IMR-90 (cell line): ENCODE data around the gene HNMT. TPM values are rescaled to one million over a fixed set of nuclear protein-coding genes. Genes with fewer than 3 reads are reported as not detected.

ENCODE experiments used
- ATAC-seq: fragments of 200-7000 bp; cut with Tn5 transposase; 2 replicates; pipeline ENCODE4 v1.9.1; 2020; ENCODE audit warnings: low read depth, mild to moderate bottlenecking, moderate library complexity
- BruUV-seq: library from RNA; stranded (reverse); fragments of 400-500 nt; replicated peaks from 2 replicates; lab custom pipeline; 2021; lab: Mats Ljungman, UMichigan
- CTCF ChIA-PET: fragments of 300-600 bp; formaldehyde crosslinking; extraction: SDS; loops from one replicate; lab custom pipeline; 2021; ENCODE audit warnings: antibody characterized with exemption; lab: Yijun Ruan, JAX
- POLR2A ChIA-PET: fragments of 300-600 bp; sonication (Branson Sonifier 250); formaldehyde crosslinking; loops from one replicate; lab custom pipeline; 2022; ENCODE audit warnings: antibody characterized with exemption; ENCODE audit not compliant: unreplicated experiment; lab: Charles Lee
- DNase-seq: peaks from one replicate; pipeline ENCODE4 v3.0.0; 2013
- H2AFZ ChIP-seq: replicated peaks from 2 replicates; pipeline ENCODE3; 2013; ENCODE audit warnings: low read length, mild to moderate bottlenecking; ENCODE audit not compliant: poor library complexity
- H2AK5ac ChIP-seq: 2 replicates; pipeline ENCODE4 v1.6.1; 2013; ENCODE audit warnings: low read depth, low read length, inconsistent platforms
- H2AK9ac ChIP-seq: replicated peaks from 2 replicates; pipeline ENCODE3; 2013; ENCODE audit warnings: mild to moderate bottlenecking, low read depth, low read length, moderate library complexity; ENCODE audit not compliant: poor library complexity
- H2BK120ac ChIP-seq: 2 replicates; pipeline ENCODE4 v1.6.1; 2013; ENCODE audit warnings: low read depth, low read length, inconsistent platforms
- H2BK15ac ChIP-seq: 3 replicates; pipeline ENCODE4 v1.6.1; 2013; ENCODE audit warnings: low read depth, low read length, inconsistent platforms
- H2BK20ac ChIP-seq: 2 replicates; pipeline ENCODE4 v1.6.1; 2013; ENCODE audit warnings: low read depth, mild to moderate bottlenecking, inconsistent platforms, low read length, moderate library complexity
- H2BK5ac ChIP-seq: 2 replicates; pipeline ENCODE4 v1.6.1; 2013; ENCODE audit warnings: mild to moderate bottlenecking, low read depth, low read length, inconsistent platforms; ENCODE audit not compliant: poor library complexity, severe bottlenecking
- H3K14ac ChIP-seq: replicated peaks from 2 replicates; pipeline ENCODE4 v1.6.1; 2013; ENCODE audit warnings: low read depth, low read length, inconsistent platforms
- H3K18ac ChIP-seq: 2 replicates; pipeline ENCODE4 v1.6.1; 2013; ENCODE audit warnings: low read depth, low read length, control low read depth
- H3K23ac ChIP-seq: 2 replicates; pipeline ENCODE4 v1.6.1; 2013; ENCODE audit warnings: low read depth, low read length, inconsistent platforms
- H3K27ac ChIP-seq: 2 replicates; pipeline ENCODE4 v1.5.1; 2013; ENCODE audit warnings: mild to moderate bottlenecking, control low read depth, low read length; ENCODE audit not compliant: insufficient read depth
- H3K27me3 ChIP-seq: 2 replicates; pipeline ENCODE4 v1.6.1; 2013; ENCODE audit warnings: low read length; ENCODE audit not compliant: control insufficient read depth, insufficient read depth
- H3K36me3 ChIP-seq: 2 replicates; pipeline ENCODE4 v1.6.1; 2013; ENCODE audit warnings: low read length, mixed read lengths; ENCODE audit not compliant: control insufficient read depth, insufficient read depth
- H3K4ac ChIP-seq: 2 replicates; pipeline ENCODE4 v1.6.1; 2013; ENCODE audit warnings: low read depth, low read length, inconsistent platforms
- H3K4me1 ChIP-seq: 2 replicates; pipeline ENCODE4 v1.6.1; 2013; ENCODE audit warnings: low read length, mixed read lengths; ENCODE audit not compliant: control insufficient read depth, insufficient read depth
- H3K4me2 ChIP-seq: 2 replicates; pipeline ENCODE4 v1.6.1; 2013; ENCODE audit warnings: low read depth, mild to moderate bottlenecking, control low read depth, low read length, moderate library complexity
- H3K4me3 ChIP-seq: 2 replicates; pipeline ENCODE4 v1.5.1; 2013; ENCODE audit warnings: low read depth, mild to moderate bottlenecking, control low read depth, low read length, moderate library complexity; ENCODE audit not compliant: insufficient read depth
- H3K56ac ChIP-seq: 2 replicates; pipeline ENCODE4 v1.6.1; 2013; ENCODE audit warnings: low read length, inconsistent platforms; ENCODE audit not compliant: insufficient read depth; ENCODE audit errors: extremely low read depth
- H3K79me1 ChIP-seq, 2 experiments: 2 replicates each; pipeline ENCODE4 v1.6.1; 2013; ENCODE audit warnings: low read length in 2 of 2, inconsistent platforms in 1 of 2, low read depth in 1 of 2
- H3K9ac ChIP-seq: 2 replicates; pipeline ENCODE4 v1.6.1; 2013; ENCODE audit warnings: low read depth, low read length, control low read depth
- H3K9me1 ChIP-seq: 2 replicates; pipeline ENCODE4 v1.6.1; 2013; ENCODE audit warnings: low read length, inconsistent platforms; ENCODE audit not compliant: insufficient read depth
- H3K9me3 ChIP-seq: 2 replicates; pipeline ENCODE4 v1.6.1; 2013; ENCODE audit warnings: low read length; ENCODE audit not compliant: control insufficient read depth, insufficient read depth
- H4K20me1 ChIP-seq: 2 replicates; pipeline ENCODE4 v1.6.1; 2013; ENCODE audit warnings: low read length, inconsistent platforms; ENCODE audit not compliant: insufficient read depth
- H4K5ac ChIP-seq: 2 replicates; pipeline ENCODE4 v1.6.1; 2013; ENCODE audit warnings: mild to moderate bottlenecking, low read depth, low read length, control low read depth
- H4K8ac ChIP-seq, 2 experiments: 2 replicates each; pipeline ENCODE4 v1.6.1; 2013; ENCODE audit warnings: low read depth in 2 of 2, low read length in 2 of 2, control low read depth in 1 of 2, inconsistent platforms in 1 of 2
- H4K91ac ChIP-seq: 2 replicates; pipeline ENCODE4 v1.6.1; 2013; ENCODE audit warnings: low read depth, low read length, inconsistent platforms; ENCODE audit not compliant: insufficient read depth
- MAFK ChIP-seq: IDR thresholded peaks from 2 replicates; pipeline ENCODE4 v1.6.1; 2012; ENCODE audit warnings: low read depth, low read length, improper control_type of control experiment
- RAD21 ChIP-seq: IDR thresholded peaks from 2 replicates; pipeline ENCODE4 v1.6.1; 2012; ENCODE audit warnings: low read length, improper control_type of control experiment
- RCOR1 ChIP-seq: IDR thresholded peaks from 2 replicates; pipeline ENCODE4 v1.6.1; 2012; ENCODE audit warnings: mild to moderate bottlenecking, low read length, improper control_type of control experiment; ENCODE audit not compliant: insufficient replicate concordance
- RFX5 ChIP-seq: IDR thresholded peaks from 2 replicates; pipeline ENCODE4 v1.8.0; 2012; ENCODE audit warnings: low read depth, mild to moderate bottlenecking, low read length, moderate library complexity
- SMC3 ChIP-seq: fragments of 150-350 bp; IDR thresholded peaks from 2 replicates; pipeline ENCODE4 v1.6.1; 2016; ENCODE audit warnings: low read depth, mild to moderate bottlenecking, antibody characterized with exemption, low read length, moderate library complexity
- WGBS, 2 experiments: methylation state at CpG; one replicate each; pipeline versions ENCODE4 v1.1.5 to v1.1.7; 2013; ENCODE audit warnings: missing lambda C conversion rate in 2 of 2; ENCODE audit not compliant: insufficient read length in 1 of 2; ENCODE audit errors: extremely low coverage in 2 of 2; 5-methylcytosine and 5-hydroxymethylcytosine counted together
- dilution Hi-C: fragments of 300-500 bp; cut with HindIII; formaldehyde crosslinking; loops from one replicate; pipeline ENCODE4 v1.14.3; 2018; ENCODE audit warnings: low sequenced_read_pairs; ENCODE audit not compliant: unreplicated experiment
- in situ Hi-C: fragments of 300-500 bp; cut with MboI; formaldehyde crosslinking; loops from 3 replicates; pipeline ENCODE4 v1.14.3; 2019; ENCODE audit warnings: low sequenced_read_pairs, inconsistent platforms, mixed read lengths
- intact Hi-C: fragments of 100-400 bp; cut with micrococcal nuclease; formaldehyde crosslinking; loops from 2 replicates; pipeline ENCODE4 v1.10.0; 2022
- polyA plus RNA-seq, 3 experiments: library from polyadenylated mRNA; depleted of rRNA; stranded (reverse); fragments of >200 nt; gene quantifications; 2 replicates each; pipeline ENCODE4 v1.2.3, GENCODE V29; 2012; ENCODE audit warnings: low replicate concordance in 1 of 3
- total RNA-seq: library from RNA; depleted of rRNA; stranded (reverse); fragments of >200 nt; gene quantifications from 2 replicates; pipeline ENCODE4 v1.2.3, GENCODE V29; 2012
- TF ChIP-seq, protein P1 (sequence below): fragments of 150-350 bp; IDR thresholded peaks from 2 replicates; pipeline ENCODE4 v1.6.1; 2016; ENCODE audit warnings: low read depth, mild to moderate bottlenecking, low read length, moderate library complexity, borderline replicate concordance
- TF ChIP-seq, protein P2 (sequence below): fragments of 150-350 bp; IDR thresholded peaks from 2 replicates; pipeline ENCODE4 v1.6.1; 2017; ENCODE audit warnings: mild to moderate bottlenecking, antibody characterized with exemption, low read length, low read depth

Gene HNMT
- total and polyA plus RNA-seq, 2 of the 4 experiments (the other 2 are of a cell fraction): 6.4 to 14.2 TPM

DNA sequence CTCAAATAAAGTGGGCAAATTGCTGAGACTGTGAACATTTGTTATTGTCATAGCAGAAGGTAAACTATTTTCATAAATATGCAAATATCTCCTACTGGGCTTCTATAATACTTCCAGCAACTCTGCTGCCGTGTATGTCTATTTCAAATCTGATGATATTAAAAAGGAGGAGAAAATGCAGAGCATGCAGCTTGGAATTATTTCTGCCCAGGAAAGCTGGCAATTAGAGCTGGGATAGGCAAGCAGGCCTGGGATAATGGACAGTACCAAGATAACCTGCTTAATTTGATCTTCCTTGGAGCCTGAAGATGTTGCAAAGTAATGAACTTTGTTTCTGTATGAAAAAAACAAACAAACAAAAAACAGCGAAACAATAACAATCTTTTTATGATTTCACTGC lies 72.8 kb downstream of the HNMT start:
- no peak overlapping the region for H2BK5ac ChIP-seq
- no peak overlapping the region for H2BK120ac ChIP-seq
- no peak overlapping the region for H3K18ac ChIP-seq
- no peak overlapping the region for H3K23ac ChIP-seq
- no CpG with 5 or more reads among the region's 2 CpGs for WGBS, 2 experiments
- no peak overlapping the region for H2BK15ac ChIP-seq
- H3K9me3 ChIP-seq: no peaks in the 10 kb centered on the region
- no peak overlapping the region for H2AK9ac ChIP-seq
- H4K5ac ChIP-seq: no peak overlapping the region
- no peak overlapping the region for H3K14ac ChIP-seq
- no peak overlapping the region for H4K91ac ChIP-seq
- no peak overlapping the region for H3K27ac ChIP-seq
- intact Hi-C loops: no loop called here
- H3K27me3 ChIP-seq: no peaks in the 10 kb centered on the region
- in situ Hi-C loops: no loop called here
- no peak overlapping the region for H4K8ac ChIP-seq
- H3K79me1 ChIP-seq: no peaks in the 10 kb centered on the region
- H3K4me1 ChIP-seq: no peaks in the 10 kb centered on the region
- no peaks in the 10 kb centered on the region for H3K36me3 ChIP-seq
- H4K20me1 ChIP-seq: no peaks in the 10 kb centered on the region
- DNase-seq: no peak
- BruUV-seq: no TSS peak
- H3K4me3 ChIP-seq: no peak overlapping the region
- no peak for ATAC-seq
- dilution Hi-C loops: no loop called here
- no peaks in the 10 kb centered on the region for H3K9me1 ChIP-seq
- no peak overlapping the region for H3K4ac ChIP-seq
- H3K4me2 ChIP-seq: no peak overlapping the region
- TF ChIP-seq RAD21 (no peak), RFX5 (no peak), SMC3 (no peak), RCOR1 (no peak), MAFK (no peak)
- TF ChIP-seq, protein P1, sequence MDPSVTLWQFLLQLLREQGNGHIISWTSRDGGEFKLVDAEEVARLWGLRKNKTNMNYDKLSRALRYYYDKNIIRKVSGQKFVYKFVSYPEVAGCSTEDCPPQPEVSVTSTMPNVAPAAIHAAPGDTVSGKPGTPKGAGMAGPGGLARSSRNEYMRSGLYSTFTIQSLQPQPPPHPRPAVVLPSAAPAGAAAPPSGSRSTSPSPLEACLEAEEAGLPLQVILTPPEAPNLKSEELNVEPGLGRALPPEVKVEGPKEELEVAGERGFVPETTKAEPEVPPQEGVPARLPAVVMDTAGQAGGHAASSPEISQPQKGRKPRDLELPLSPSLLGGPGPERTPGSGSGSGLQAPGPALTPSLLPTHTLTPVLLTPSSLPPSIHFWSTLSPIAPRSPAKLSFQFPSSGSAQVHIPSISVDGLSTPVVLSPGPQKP: no peak
- TF ChIP-seq, protein P2, sequence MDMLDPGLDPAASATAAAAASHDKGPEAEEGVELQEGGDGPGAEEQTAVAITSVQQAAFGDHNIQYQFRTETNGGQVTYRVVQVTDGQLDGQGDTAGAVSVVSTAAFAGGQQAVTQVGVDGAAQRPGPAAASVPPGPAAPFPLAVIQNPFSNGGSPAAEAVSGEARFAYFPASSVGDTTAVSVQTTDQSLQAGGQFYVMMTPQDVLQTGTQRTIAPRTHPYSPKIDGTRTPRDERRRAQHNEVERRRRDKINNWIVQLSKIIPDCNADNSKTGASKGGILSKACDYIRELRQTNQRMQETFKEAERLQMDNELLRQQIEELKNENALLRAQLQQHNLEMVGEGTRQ: no peak
- POLR2A ChIA-PET: no interaction called here
- H3K9ac ChIP-seq: no peak overlapping the region
- CTCF ChIA-PET: no interaction called here
- H2AK5ac ChIP-seq: no peak overlapping the region
- no peak overlapping the region for H2AFZ ChIP-seq
- H2BK20ac ChIP-seq: no peak overlapping the region
- no peak overlapping the region for H3K56ac ChIP-seq
